ENCODE measurements around the gene TBC1D5.

GRCh38 chr3:17354341-17354740, 388.1 kb downstream of the TBC1D5 start:
- TF ChIP-seq CTCF (IDR thresholded peaks at IDR 0.05; ENCODE audit: low read depth, low read length, poor library complexity, severe bottlenecking) (no peak), EZH2phosphoT487 (IDR thresholded peaks at IDR 0.05; ENCODE audit: borderline replicate concordance, low read length) (no peak)
